Measurements from ENCODE around the gene CXCL11. TPM values are rescaled to one million over a fixed set of nuclear protein-coding genes. Genes with fewer than 3 reads are reported as not detected.

Gene CXCL11
- total RNA-seq, 1 donor from 2014 or later: not detected

DNA sequence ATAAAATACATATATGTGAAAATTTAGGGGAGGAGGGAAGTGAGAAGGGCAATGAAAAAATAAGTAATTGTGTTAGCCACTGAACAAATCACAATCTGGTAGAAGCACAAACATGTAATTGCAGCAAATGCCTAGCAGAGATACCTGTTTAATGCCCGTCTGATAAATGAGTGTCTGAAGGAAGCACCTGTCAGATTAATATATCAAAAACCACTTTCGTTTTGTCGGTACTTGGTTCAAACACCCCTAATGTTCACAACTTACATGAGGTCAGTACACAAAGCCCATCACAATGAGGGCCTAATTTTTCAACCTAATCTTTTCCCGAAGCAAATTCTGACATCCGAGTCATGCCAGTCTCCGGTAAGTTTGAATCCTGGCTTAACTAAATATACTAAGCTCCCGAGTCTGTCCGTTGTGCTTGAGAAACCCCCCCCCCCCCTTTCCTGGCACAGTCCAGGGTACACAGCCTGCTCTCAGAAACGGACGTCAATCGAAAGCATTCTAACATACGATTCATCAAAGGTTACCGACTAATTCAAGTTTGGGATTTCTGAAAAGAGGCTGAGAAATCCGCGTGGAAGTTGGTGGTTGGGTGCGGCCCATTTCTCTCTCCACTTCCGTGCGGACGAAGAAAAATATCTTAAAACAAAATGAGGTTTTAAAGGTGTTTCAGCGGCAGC is 45.9 kb downstream of the CXCL11 start:
- no peak for DNase-seq (ENCODE audit: low spot score)

DNA sequence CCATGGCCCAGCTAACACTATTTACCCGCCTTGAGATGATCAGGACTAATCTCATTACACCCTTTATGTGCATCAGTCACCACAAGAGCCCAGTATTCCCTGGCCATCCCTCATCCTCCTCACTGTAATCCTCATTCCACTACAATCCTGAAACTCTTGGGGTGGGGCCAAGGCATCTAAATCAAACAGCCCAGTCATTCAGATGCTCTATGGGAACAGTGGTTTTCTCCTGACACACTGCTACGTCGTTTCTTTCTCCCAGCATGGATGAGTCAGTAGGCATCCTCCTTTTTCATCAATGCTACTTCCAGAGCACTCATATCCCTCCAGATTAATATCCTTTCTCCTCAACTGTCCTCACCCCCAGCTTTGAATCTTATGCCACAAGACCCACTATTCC is 50.8 kb downstream of the CXCL11 start:
- no peak overlapping the region for H3K4me3 Mint-ChIP-seq (ENCODE audit: low read depth)
- H3K9me3 Mint-ChIP-seq: no peaks in the 10 kb centered on the region
- no peaks in the 10 kb centered on the region for H3K27me3 Mint-ChIP-seq (ENCODE audit: low read depth)
- peaks cover 48% of the 10 kb centered on the region for H3K36me3 Mint-ChIP-seq (ENCODE audit: low read depth)
- intact Hi-C loops (cut with micrococcal nuclease): no loop called here
- no peak overlapping the region for H3K27ac Mint-ChIP-seq
- peaks cover 25% of the 10 kb centered on the region for H3K4me1 Mint-ChIP-seq (ENCODE audit: low read depth)
- DNase-seq (ENCODE audit: low spot score): no peak

More for the DNA sequence above, 45.9 kb downstream of the CXCL11 start:
- H3K27ac Mint-ChIP-seq: peak overlapping the region; percentile 62
- H3K4me3 Mint-ChIP-seq (ENCODE audit: low read depth): peak overlapping the region; percentile 87
- intact Hi-C loops (cut with micrococcal nuclease): loop anchor here (1.0 to 2.0 kb wide), 2 partner anchors 49 to 266 kb away; partner anchors contain the start of genes NAAA and USO1
- H3K36me3 Mint-ChIP-seq (ENCODE audit: low read depth): peaks cover 20% of the 10 kb centered on the region
- H3K27me3 Mint-ChIP-seq (ENCODE audit: low read depth): no peaks in the 10 kb centered on the region
- H3K9me3 Mint-ChIP-seq: no peaks in the 10 kb centered on the region
- peaks cover 25% of the 10 kb centered on the region for H3K4me1 Mint-ChIP-seq (ENCODE audit: low read depth)

Other genes starting within 250 kb of the CXCL11 start
- 0.11 TPM in 1 of 2 replicates, not detected in the other for gene PPEF2, start 133.6 kb downstream of the CXCL11 start, total RNA-seq
- gene NAAA, start 95.1 kb downstream of the CXCL11 start, total RNA-seq: 30.8 and 33.9 TPM in 2 replicates
- gene SDAD1, start 45.1 kb downstream of the CXCL11 start, total RNA-seq: 51.9 and 54.6 TPM in 2 replicates
- 0.09 and 0.11 TPM in 2 replicates for gene CXCL9, start 28.6 kb downstream of the CXCL11 start, total RNA-seq
- gene CXCL10, start 12.6 kb downstream of the CXCL11 start, total RNA-seq: 1.3 and 1.4 TPM in 2 replicates
- gene ART3, start 38.6 kb upstream of the CXCL11 start, total RNA-seq: not detected in 2 replicates
- 74.7 and 75.6 TPM in 2 replicates for gene NUP54, start 112.3 kb upstream of the CXCL11 start, total RNA-seq
- 1.3 and 1.9 TPM in 2 replicates for gene SCARB2, start 177.8 kb upstream of the CXCL11 start, total RNA-seq
- not detected in 2 replicates for gene FAM47E, start 215.7 kb upstream of the CXCL11 start, total RNA-seq

Data from activated T-helper 2 cell treated with anti-CD3 and anti-CD28 coated beads, Interferon-gamma antibody, Interleukin-2, Interleukin-4, amounts not matched to agents 10 μg/mL and 5 μg/mL and 100 μg/mL, durations not matched to agents 14 hours and 24 hours and 36 hours (primary cell).